ENCODE data around the gene NTSR1. TPM values are rescaled to one million over a fixed set of nuclear protein-coding genes. Genes with fewer than 3 reads are reported as not detected.
A peak's percentile ranks its signal among the peaks of the same experiment; 100 is the strongest.

NTSR1 gene
- total and polyA plus RNA-seq, 2 donors (not counting 1 experiment from before 2014, with no cell fraction given), result not detected

- Histone ChIP-seq H3K27ac (ENCODE audit: low read length in 2 of 2) (no peak overlapping the region), H2AFZ (ENCODE audit: insufficient read depth, low read depth, low read length, poor library complexity, severe bottlenecking) (no peak overlapping the region), H3K27me3 (replicated peaks in 1 of 4; ENCODE audit: control extremely low read depth in 1 of 4, control insufficient read depth in 3 of 4, insufficient read depth in 4 of 4, low read length in 3 of 4) (peaks cover 0 to 3% (median 0%) of the 10 kb centered on the region in 4 experiments), H3K9me3 (ENCODE audit: control extremely low read depth in 1 of 3, control insufficient read depth in 2 of 3, insufficient read depth in 1 of 3, low read length in 2 of 3) (peaks cover 0 to 9% (median 0%) of the 10 kb centered on the region in 3 donors), H3K4me3 (ENCODE audit: control extremely low read depth in 1 of 5, extremely low read depth in 1 of 5, insufficient read depth in 1 of 5, low read depth in 2 of 5, low read length in 4 of 5) (no peak overlapping the region), H3K4me2 (replicated peaks; ENCODE audit: low read depth, low read length, poor library complexity, severe bottlenecking) (no peak overlapping the region), H3K4me1 (ENCODE audit: control insufficient read depth in 2 of 2, insufficient read depth in 2 of 2, low read length in 2 of 2) (peaks cover 16 to 28% of the 10 kb centered on the region in 2 donors), H3K79me2 (ENCODE audit: control insufficient read depth, insufficient read depth, low read length) (no peaks in the 10 kb centered on the region), H3K36me3 (replicated peaks in 1 of 2; ENCODE audit: control extremely low read depth in 1 of 2, control insufficient read depth in 1 of 2, extremely low read depth in 1 of 2, insufficient read depth in 2 of 2, low read length in 1 of 2) (no peaks in the 10 kb centered on the region), H4K20me1 (ENCODE audit: control insufficient read depth, insufficient read depth, low read length, poor library complexity, severe bottlenecking) (no peaks in the 10 kb centered on the region), H3K9ac (ENCODE audit: low read length) (no peak overlapping the region)
- DNase-seq (no peak), ATAC-seq (ENCODE audit: low read depth) (no peak)
- H3K27me3 Mint-ChIP-seq, result peaks cover 5% of the 10 kb centered on the region
- peaks cover 5% of the 10 kb centered on the region for H3K9me3 Mint-ChIP-seq (ENCODE audit: insufficient read depth)
- peak overlapping the region; percentile 67 for H3K27ac Mint-ChIP-seq
- WGBS (ENCODE audit: insufficient coverage), result 94% methylated on average over 18 of the region's 20 CpGs
- ChIA-PET POLR2A (no interaction called here), CTCF (no interaction called here)
- no peak for TF ChIP-seq CTCF (IDR thresholded peaks at IDR 0.05)
- no peak for TF ChIP-seq EZH2 (IDR thresholded peaks at IDR 0.05; ENCODE audit: borderline replicate concordance, insufficient read depth, low read depth, low read length, poor library complexity, severe bottlenecking)
- intact Hi-C loops (cut with micrococcal nuclease), result no loop called here
- H3K4me1 Mint-ChIP-seq, result peaks cover 20% of the 10 kb centered on the region
- H3K4me3 Mint-ChIP-seq, result peak overlapping the region; percentile 7
Observed at GRCh38 chr20:62743777-62744317, 35.2 kb downstream of the NTSR1 start.

GRCh38 chr20:62744741-62745191 is 36.1 kb downstream of the NTSR1 start:
- CTCF ChIA-PET, result no interaction called here
- no peaks in the 10 kb centered on the region for H4K20me1 ChIP-seq (ENCODE audit: control insufficient read depth, insufficient read depth, low read length, poor library complexity, severe bottlenecking)
- no peak overlapping the region for H3K27ac Mint-ChIP-seq

More at GRCh38 chr20:62744741-62745191, 36.1 kb downstream of the NTSR1 start:
- no peak for DNase-seq
- no peak overlapping the region for H2AFZ ChIP-seq (ENCODE audit: insufficient read depth, low read depth, low read length, poor library complexity, severe bottlenecking)
- peaks cover 0 to 3% (median 0%) of the 10 kb centered on the region in 4 experiments for H3K27me3 ChIP-seq (replicated peaks in 1 of 4; ENCODE audit: control extremely low read depth in 1 of 4, control insufficient read depth in 3 of 4, insufficient read depth in 4 of 4, low read length in 3 of 4)
- whole genome bisulfite sequencing (ENCODE audit: insufficient coverage), result 89% methylated on average over 6 of the region's 6 CpGs
- no peak overlapping the region for H3K4me3 ChIP-seq (ENCODE audit: control extremely low read depth in 1 of 5, extremely low read depth in 1 of 5, insufficient read depth in 1 of 5, low read depth in 2 of 5, low read length in 4 of 5)
- POLR2A ChIA-PET, result no interaction called here
- H3K4me1 Mint-ChIP-seq, result peaks cover 13% of the 10 kb centered on the region
- no peaks in the 10 kb centered on the region for H3K36me3 ChIP-seq (replicated peaks in 1 of 2; ENCODE audit: control extremely low read depth in 1 of 2, control insufficient read depth in 1 of 2, extremely low read depth in 1 of 2, insufficient read depth in 2 of 2, low read length in 1 of 2)
- ATAC-seq (ENCODE audit: low read depth), result no peak
- no peak overlapping the region for H3K4me2 ChIP-seq (replicated peaks; ENCODE audit: low read depth, low read length, poor library complexity, severe bottlenecking)
- H3K27ac ChIP-seq (ENCODE audit: low read length in 2 of 2), result no peak overlapping the region
- intact Hi-C loops (cut with micrococcal nuclease), result no loop called here
- no peak for TF ChIP-seq EZH2 (IDR thresholded peaks at IDR 0.05; ENCODE audit: borderline replicate concordance, insufficient read depth, low read depth, low read length, poor library complexity, severe bottlenecking)
- no peak for TF ChIP-seq CTCF (IDR thresholded peaks at IDR 0.05)
- peaks cover 5% of the 10 kb centered on the region for H3K27me3 Mint-ChIP-seq
- peaks cover 0 to 10% (median 0%) of the 10 kb centered on the region in 3 donors for H3K9me3 ChIP-seq (ENCODE audit: control extremely low read depth in 1 of 3, control insufficient read depth in 2 of 3, insufficient read depth in 1 of 3, low read length in 2 of 3)
- H3K4me3 Mint-ChIP-seq, result no peak overlapping the region
- H3K9ac ChIP-seq (ENCODE audit: low read length), result no peak overlapping the region
- peaks cover 5% of the 10 kb centered on the region for H3K9me3 Mint-ChIP-seq (ENCODE audit: insufficient read depth)
- peaks cover 10 to 20% of the 10 kb centered on the region in 2 donors for H3K4me1 ChIP-seq (ENCODE audit: control insufficient read depth in 2 of 2, insufficient read depth in 2 of 2, low read length in 2 of 2)
- no peaks in the 10 kb centered on the region for H3K79me2 ChIP-seq (ENCODE audit: control insufficient read depth, insufficient read depth, low read length)

Data from B cell (primary cell).